NCI-H2029 treated with DMSO at 0.1 percent for 48 hours (cell line): ENCODE measurements around the gene ZNF530.

ENCODE experiments used
- DNase-seq: peaks from one replicate; lab custom pipeline; 2025; lab: John Stamatoyannopoulos, UW

ZNF530 gene

DNA sequence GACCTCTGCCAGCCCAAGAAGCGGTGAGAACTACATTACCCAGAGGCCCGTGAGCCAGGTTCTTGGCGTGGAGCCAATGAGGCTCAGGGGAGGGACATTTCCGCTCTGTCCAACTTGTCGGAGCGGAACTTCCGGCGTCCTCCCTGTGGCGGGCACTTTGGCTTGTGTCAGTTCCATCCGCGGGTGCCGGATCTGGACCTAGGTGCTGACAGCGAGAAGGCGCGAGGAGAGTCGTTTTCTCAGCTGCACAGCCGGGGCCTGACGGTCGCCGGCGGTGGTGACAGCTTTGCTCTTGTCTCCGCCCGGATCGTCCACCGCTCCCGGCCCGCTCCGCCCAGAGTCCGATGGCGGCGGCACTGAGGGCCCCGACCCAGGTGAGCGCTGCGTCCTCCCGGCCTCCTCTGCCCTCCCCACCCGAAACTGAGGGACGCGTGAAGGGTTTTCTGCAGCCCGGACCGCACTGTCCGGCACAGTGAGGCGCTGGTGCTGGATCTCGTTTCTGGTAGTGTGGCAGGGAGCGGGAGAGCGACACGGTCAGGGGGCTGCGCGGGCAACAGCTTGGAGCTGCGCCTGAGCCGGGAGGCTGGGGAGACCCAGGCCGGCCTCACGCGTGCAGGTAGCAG is at the start of gene ZNF530:
Gene ZNF530, plus strand, starts transcription at position 125 of the 623 bp plus-strand sequence. CDS start 4,461 bp downstream, outside the sequence.
- peak; percentile 72 for DNase-seq

DNA sequence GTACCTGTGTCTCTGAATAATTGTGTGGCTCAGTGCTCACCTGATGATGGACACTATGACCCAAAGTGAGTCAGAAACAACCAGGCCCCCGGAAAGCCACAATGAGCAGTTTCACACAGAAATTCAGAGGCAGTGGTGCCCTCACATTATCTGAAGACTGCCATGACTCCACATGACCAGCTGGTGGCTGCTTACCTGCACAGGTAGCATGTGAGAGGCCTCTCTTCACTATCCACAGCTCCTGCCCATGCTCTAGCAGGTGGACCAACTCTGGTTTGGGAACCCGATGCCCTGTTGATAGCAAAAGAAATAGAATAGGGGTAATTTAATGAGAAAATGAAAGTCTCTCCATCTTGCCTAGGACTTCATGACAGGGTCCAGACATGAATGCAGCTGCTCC is 47.3 kb upstream of the ZNF530 start:
- no peak for DNase-seq

- DNase-seq = no peak
Observed at GRCh38 chr19:57557659-57558058, 42.0 kb upstream of the ZNF530 start.

- DNase-seq = no peak
Observed at GRCh38 chr19:57558525-57558924, 41.2 kb upstream of the ZNF530 start.

- DNase-seq = no peak
Observed at GRCh38 chr19:57559008-57559403, 40.7 kb upstream of the ZNF530 start.

- DNase-seq = peak; percentile 48
Observed at GRCh38 chr19:57559404-57560025, 40.2 kb upstream of the ZNF530 start, which contains the start of gene ZNF550. Gene ZNF550, minus strand, starts transcription at chr19:57559863. Its CDS starts 181 bp downstream, at chr19:57559682.

- no peak for DNase-seq
Observed at GRCh38 chr19:57560049-57560491, 39.6 kb upstream of the ZNF530 start.

DNA sequence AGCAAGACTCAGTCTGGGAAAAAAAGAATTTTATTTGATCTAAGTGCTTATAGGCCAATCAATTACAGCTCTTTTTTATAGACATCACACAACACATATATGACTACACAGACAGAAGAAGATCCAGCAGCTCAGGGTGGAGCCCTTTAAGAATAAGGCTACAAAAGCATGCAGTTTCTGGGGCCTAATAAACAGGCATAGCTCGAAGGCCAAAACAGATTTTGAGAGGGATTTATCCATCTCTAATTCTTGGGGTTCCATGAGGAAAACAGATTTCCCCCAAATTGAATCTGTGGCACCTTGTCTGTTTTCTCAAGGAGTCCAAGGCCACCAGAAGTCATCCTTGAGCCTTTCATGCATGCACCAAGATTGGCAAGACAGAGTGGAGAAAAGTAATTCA is 36.1 kb upstream of the ZNF530 start:
- DNase-seq = no peak

DNA sequence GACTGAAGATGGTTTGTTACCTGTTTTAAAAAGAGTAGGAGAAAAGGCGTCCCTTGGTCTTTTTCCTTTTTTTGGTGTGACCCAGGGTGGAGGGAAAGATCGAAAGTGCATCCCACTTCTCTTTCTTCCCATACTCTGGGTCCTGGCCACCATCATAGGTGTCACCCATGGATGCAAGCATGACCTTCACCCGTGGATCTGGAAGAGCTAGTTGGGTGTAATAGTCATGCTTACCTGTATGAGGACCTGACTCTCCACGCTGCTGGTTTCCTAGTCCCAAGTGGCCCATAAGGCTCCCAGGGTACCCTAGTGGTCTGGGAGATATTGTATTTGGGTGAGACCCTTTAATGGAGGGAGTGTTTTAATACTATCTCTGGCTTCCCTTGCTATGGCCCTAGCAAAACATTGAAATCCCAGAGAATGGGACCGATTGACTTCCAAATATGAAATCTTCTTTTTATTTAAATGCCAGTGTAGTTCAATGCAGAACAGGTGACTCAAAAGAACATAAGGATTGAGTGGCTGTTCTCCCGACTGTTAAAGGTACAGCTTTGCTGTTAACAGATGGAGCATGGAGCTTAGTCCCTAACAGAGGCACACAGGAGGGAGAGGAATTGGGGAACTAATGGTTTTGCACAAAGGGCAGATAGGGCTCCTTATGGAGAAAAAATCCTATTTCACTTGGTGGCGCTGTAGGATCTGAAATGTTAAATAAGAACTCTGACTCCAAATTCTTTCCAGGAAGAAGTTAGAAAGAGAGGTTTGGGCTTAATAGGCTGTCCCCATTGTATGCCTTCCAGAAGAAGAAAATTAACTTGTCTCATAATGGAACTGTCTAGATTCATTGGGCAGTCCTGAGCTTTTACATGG is 33.1 kb upstream of the ZNF530 start:
- no peak for DNase-seq

DNA sequence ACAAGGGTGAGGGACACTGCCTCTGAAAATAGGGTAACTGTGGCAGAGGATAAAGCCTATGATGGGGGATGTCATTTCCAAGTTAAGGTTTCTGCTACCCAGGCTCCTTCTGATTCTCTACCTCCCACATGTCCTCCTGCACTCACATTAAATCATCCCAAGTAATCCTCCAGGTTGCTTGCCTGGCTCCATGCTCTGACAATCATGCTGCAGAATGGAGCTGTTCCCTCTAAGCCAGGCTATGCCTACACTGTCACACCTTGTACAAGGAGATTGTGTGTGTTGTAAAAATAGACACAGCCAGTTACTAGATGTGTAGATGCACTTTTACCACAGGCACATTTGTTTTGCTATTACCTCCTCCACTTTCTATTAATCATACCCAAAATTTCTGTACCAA is 29.0 kb upstream of the ZNF530 start:
- DNase-seq = no peak

DNA sequence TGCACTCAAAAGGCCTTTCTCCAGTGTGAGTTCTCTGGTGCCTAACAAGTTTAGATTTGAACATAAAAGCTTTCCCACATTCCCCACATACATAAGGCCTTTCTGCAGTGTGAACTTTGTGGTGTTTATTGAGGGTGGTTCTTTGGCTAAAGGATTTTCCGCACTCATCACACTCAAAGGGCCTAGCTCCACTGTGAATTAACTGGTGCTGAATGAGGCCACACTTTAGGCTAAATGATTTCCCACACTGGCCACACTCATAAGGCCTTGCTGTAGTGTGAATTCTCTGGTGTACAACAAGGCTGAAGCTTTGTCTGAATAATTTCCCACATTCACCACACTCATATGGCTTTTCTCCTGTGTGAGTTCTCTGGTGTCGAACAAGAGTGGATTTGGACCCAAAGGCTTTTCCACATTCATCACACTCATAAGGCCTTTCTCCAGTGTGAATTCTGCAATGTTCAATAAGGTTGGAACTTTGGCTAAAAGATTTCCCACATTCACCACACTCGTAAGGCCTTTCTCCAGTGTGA is 27.2 kb upstream of the ZNF530 start:
- DNase-seq = no peak

- no peak for DNase-seq
Observed at GRCh38 chr19:57576661-57577060, 23.0 kb upstream of the ZNF530 start.

DNA sequence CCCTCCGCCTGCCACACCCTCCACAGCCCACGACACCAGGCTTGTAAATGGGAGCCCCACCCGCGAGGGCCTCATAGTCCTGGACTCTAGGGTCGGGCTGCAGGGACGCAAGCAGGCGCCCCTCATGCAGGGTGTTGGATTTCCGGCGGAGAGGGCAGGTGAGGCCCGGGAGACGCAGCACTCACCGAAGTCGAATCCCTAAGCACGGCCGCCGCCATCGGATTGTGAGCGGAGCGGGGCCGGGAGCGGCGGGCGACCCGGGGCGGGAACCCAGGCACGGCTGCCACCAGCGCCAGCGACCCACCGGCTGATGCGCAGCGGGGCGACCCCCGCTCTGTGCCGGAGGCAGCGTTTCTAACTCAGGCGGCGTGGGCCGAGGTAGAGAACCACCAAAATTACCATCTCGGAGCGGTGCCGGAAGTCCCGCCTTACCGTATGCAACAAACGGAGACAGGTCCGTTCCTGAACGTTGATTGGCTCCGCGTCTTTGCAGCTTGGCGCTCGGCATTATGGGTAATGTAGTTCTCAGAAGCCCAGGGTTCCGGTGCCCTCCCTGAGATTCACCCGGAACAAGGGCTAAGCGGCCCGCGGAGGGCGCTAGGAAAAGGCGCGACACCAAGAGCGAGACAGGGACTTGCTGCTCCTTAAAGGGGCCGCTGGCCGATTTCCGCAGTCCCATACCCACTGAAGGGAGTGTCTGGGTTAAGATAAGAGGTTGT is 21.0 kb upstream of the ZNF530 start, which contains the start of gene ZNF416:
Gene ZNF416, minus strand, starts transcription at position 425 of the 719 bp plus-strand sequence. Its CDS starts 207 bp downstream, at position 218.
- peak; percentile 91 for DNase-seq

DNA sequence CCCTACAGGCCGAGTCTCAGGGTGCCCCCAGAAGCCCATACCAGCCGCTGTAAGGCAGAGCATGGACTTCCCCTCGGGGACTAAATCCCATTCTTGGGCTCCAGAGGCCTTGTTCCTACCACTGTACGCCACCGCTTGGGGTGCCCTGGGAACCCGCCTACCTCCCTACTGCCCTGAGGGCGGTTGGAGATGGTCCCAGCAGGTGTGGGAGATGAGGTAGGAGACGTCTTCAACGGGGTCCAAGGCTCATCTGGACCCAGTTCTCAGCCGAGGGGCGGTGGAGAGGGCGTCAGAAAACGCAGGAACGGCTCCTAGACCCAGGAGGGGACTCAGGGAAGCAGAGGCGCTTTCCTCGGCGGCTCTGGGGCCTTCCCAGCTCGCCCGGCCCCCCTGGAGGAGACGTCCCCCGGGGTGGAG is 16.6 kb upstream of the ZNF530 start:
- no peak for DNase-seq

DNA sequence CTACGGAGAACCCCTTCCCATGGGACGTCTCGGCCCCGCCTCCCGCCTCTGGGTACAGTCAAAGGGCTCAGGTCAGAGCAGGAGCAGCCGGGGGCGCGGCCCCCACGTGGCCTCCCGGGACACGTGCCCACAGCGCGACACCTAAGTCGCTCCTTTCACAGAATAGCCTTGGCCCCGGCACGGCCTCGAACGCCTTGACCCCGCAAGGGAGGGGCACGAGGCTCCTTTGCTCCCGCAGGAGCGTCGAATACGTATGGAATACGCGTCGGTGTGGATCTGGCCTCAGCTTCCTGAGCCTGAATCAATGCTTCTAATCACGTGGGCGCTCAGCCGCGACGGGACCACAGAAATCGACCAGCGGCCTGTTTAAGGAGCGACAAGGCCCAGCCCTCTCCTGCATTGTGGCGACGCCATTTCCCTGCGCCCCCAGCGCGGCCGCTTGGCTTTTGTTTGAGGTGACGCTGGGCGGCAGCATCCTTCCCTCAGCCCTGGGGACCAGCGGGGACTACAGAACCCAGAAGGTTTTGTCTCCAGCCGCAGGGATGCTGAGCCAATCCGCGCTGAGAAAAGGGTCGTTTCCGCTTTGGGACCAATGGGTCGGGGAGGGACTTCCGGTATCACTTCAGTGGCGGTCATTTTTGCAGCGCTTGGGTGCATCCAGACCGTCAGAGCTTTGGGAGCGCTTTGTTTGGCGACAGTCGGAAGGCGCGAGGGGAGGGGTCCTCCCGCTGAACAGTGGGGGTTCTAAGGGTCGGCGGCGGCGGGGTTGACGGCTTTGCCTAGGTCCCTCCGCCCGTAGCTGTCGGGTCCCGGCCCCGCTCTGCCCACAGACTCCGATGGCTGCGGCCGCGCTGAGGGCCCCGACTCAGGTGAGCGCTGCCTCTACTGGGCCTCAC is 15.9 kb upstream of the ZNF530 start, which contains the start of gene ZIK1:
Gene ZIK1, plus strand, starts transcription at position 625 of the 896 bp plus-strand sequence. Its CDS starts 212 bp downstream, at position 837.
- no peak for DNase-seq

GRCh38 chr19:57587529-57587928 is 12.2 kb upstream of the ZNF530 start:
- DNase-seq = no peak

- no peak for DNase-seq
Observed at GRCh38 chr19:57599377-57599760, 316 bp upstream of the ZNF530 start.

GRCh38 chr19:57606931-57607330 is 7.2 kb downstream of the ZNF530 start:
- no peak for DNase-seq

DNA sequence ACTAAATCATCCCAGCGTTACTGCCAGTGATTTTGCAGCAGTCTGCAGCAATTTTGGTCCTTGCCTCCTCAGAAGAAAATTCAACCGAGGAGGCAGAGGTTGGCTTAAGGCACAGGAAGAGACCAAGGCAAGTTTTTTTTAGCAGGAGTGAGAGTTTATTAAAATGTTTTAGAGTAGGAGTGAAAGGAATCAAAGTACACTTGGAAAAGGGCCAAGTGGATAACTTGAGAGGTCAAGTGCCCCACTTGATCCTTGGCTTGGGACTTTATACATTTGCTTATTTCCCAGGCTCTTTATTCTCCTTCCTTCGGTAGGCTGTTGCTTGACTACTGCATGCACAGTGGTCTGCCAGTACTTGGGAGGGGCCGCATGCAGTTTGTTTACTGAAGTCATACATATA is 11.4 kb downstream of the ZNF530 start:
- DNase-seq = no peak

GRCh38 chr19:57613941-57614743 is 14.5 kb downstream of the ZNF530 start, which contains the start of gene ZNF134:
Gene ZNF134, plus strand, starts transcription at chr19:57614242. Its CDS starts 5,227 bp downstream, at chr19:57619469.
- DNase-seq = peak; percentile 52
